ENCODE data around the gene FAU.

DNA sequence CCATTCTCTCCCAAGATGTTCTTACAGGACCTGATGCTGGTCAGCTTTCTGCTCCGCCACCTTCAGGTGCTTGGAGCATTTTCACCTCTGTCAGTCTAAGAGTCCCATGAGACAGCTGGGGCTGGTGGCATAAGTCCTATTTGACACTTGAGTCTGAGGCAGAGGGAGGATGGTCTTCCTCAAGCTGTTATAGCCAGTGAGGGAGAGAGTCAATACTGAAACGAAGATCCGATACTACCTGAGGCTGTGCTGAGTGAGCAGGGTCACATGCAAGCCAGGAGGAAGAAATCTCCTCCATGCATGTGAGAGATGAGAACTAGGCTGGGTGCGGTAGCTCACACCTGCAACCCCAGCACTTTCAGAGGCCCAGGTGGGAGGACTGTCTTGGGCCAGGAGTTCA, 32.3 kb downstream of the FAU start:
- TF ChIP-seq, protein P1, sequence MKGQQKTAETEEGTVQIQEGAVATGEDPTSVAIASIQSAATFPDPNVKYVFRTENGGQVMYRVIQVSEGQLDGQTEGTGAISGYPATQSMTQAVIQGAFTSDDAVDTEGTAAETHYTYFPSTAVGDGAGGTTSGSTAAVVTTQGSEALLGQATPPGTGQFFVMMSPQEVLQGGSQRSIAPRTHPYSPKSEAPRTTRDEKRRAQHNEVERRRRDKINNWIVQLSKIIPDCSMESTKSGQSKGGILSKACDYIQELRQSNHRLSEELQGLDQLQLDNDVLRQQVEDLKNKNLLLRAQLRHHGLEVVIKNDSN (IDR thresholded peaks at IDR 0.05; ENCODE audit: borderline replicate concordance, low read depth): no peak
- TF ChIP-seq, protein P2, sequence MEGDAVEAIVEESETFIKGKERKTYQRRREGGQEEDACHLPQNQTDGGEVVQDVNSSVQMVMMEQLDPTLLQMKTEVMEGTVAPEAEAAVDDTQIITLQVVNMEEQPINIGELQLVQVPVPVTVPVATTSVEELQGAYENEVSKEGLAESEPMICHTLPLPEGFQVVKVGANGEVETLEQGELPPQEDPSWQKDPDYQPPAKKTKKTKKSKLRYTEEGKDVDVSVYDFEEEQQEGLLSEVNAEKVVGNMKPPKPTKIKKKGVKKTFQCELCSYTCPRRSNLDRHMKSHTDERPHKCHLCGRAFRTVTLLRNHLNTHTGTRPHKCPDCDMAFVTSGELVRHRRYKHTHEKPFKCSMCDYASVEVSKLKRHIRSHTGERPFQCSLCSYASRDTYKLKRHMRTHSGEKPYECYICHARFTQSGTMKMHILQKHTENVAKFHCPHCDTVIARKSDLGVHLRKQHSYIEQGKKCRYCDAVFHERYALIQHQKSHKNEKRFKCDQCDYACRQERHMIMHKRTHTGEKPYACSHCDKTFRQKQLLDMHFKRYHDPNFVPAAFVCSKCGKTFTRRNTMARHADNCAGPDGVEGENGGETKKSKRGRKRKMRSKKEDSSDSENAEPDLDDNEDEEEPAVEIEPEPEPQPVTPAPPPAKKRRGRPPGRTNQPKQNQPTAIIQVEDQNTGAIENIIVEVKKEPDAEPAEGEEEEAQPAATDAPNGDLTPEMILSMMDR (IDR thresholded peaks at IDR 0.05): no peak
- no peak for TF ChIP-seq POLR2AphosphoS5 (IDR thresholded peaks at IDR 0.05; ENCODE audit: low read depth, low read length)
- no peak for TF ChIP-seq EP300 (IDR thresholded peaks at IDR 0.05; ENCODE audit: borderline replicate concordance in 1 of 2, low read depth in 1 of 2, low read length in 1 of 2)
- no peak for TF ChIP-seq CHD2 (IDR thresholded peaks at IDR 0.05; ENCODE audit: low read length, partially characterized antibody)
- no peak for TF ChIP-seq PBX3 (IDR thresholded peaks at IDR 0.05)
- TF ChIP-seq NRF1 (IDR thresholded peaks at IDR 0.05; ENCODE audit: low read depth, low read length): no peak
- TF ChIP-seq RAD21 (IDR thresholded peaks at IDR 0.05; ENCODE audit: low read length): no peak
- TF ChIP-seq EZH2phosphoT487 (IDR thresholded peaks at IDR 0.05; ENCODE audit: borderline replicate concordance, low read depth): no peak
- no peak for TF ChIP-seq MAX (IDR thresholded peaks at IDR 0.05; ENCODE audit: low read depth)
- TF ChIP-seq SMC3 (IDR thresholded peaks at IDR 0.05; ENCODE audit: low read depth, low read length): no peak

Data from SK-N-SH (cell line).